Testis (tissue), 3 donors: ENCODE results near the gene CDH23. TPM values are rescaled to one million over a fixed set of nuclear protein-coding genes. Genes with fewer than 3 reads are reported as not detected.
A peak's percentile ranks its signal among the peaks of the same experiment; 100 is the strongest.

Experiments used
- DNase-seq: peaks from one replicate; pipeline ENCODE4 v3.0.0-alpha.2; 2019
- H3K27ac ChIP-seq, 2 donors: fragments of 200-600 bp; sonication (generic); one replicate each; pipeline ENCODE4 v1.5.1; 2019
- H3K27me3 ChIP-seq: fragments of 200-600 bp; sonication (generic); one replicate; pipeline ENCODE4 v1.5.1; 2019
- H3K36me3 ChIP-seq: fragments of 200-600 bp; sonication (generic); one replicate; pipeline ENCODE4 v1.5.1; 2017; ENCODE audit warnings: low read depth; ENCODE audit errors: missing control alignments
- H3K4me1 ChIP-seq: fragments of 200-600 bp; sonication (generic); one replicate; pipeline ENCODE4 v1.5.1; 2019
- H3K4me3 ChIP-seq, 2 donors: fragments of 200-600 bp; sonication (generic); one replicate each; pipeline ENCODE4 v1.5.1; 2017 to 2019
- H3K9me3 ChIP-seq: fragments of 200-600 bp; sonication (generic); one replicate; pipeline ENCODE4 v1.5.1; 2017
- POLR2A ChIP-seq: fragments of 450-650 bp; IDR thresholded peaks from one replicate; pipeline ENCODE4 v1.6.1; 2017; ENCODE audit warnings: antibody characterized with exemption, mild to moderate bottlenecking, moderate library complexity
- WGBS, 2 donors: methylation state at CpG; one replicate each; pipeline ENCODE4 v1.1.5; 2018; 5-methylcytosine and 5-hydroxymethylcytosine counted together
- intact Hi-C: fragments of 100-400 bp; cut with DNase I; formaldehyde crosslinking; loops from one replicate; pipeline ENCODE4 v1.15.1; 2023; ENCODE audit warnings: low total_unique reads
- polyA plus RNA-seq: library from polyadenylated mRNA; stranded (reverse); fragments of 350-450 nt; fragmentation: Illumina TruSeq; extraction: RNeasy Lipid Tissue Mini Kit (QIAGEN cat#74804); gene quantifications from one replicate; pipeline ENCODE4 v1.2.3, GENCODE V29; 2014; ENCODE audit warnings: low read depth, low replicate concordance; ENCODE audit not compliant: insufficient read depth
- total RNA-seq, 2 donors: library from RNA; depleted of rRNA; stranded (reverse); fragments of >200 nt; gene quantifications; one replicate each; pipeline ENCODE4 v1.2.3, GENCODE V29; 2016
- TF ChIP-seq, protein P1 (sequence below), 3 experiments: fragments of 450-650 bp in 2 of 3; fragments of 200-600 bp in 1 of 3; sonication (generic) in 1 of 3; IDR thresholded peaks; one replicate each; pipeline ENCODE4 v1.5.1; 2016 to 2019; ENCODE audit warnings: antibody characterized with exemption in 3 of 3, mild to moderate bottlenecking in 2 of 3, moderate library complexity in 1 of 3

CDH23 gene
- total and polyA plus RNA-seq, 3 donors from 2014 or later, result 29.8 to 125 (median 81.7) TPM

DNA sequence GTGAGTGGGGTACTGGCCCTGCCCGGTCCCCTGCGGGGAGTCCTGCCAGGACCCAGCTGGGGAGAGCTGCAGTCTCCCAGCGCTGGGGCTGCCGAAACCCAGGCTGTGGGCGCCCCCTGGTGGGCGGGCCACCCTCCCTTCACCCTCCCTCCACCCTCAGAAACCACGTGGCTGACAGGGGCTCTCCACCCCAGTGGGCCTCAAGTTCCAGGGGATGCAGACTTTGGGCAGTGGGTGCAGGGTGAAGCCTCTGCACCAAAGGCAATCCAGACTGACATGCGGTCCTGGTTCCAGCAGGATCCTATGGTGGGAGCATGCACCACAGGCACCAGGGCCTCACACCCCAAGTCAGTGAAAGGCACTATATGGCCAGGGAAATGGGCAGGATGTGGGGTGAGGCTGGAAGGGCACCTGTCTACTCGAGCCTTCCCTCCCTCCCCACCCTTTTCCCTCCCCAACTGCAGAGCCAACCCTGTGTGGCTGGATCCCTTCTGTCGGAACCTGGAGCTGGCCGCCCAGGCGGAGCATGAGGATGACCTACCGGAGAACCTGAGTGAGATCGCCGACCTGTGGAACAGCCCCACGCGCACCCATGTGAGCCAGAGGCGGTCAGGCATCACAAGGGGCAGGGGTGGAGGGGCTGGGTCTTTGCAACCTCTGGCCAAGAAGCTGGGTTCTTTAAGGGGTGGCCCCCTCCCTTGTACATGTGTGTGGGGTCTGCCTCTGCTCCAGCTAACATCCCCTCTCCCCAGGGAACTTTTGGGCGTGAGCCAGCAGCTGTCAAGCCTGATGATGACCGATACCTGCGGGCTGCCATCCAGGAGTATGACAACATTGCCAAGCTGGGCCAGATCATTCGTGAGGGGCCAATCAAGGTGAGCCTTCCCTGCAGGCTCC is 415.5 kb downstream of the CDH23 start:
- no peaks in the 10 kb centered on the region for H3K36me3 ChIP-seq
- H3K9me3 ChIP-seq, result no peaks in the 10 kb centered on the region
- no peaks in the 10 kb centered on the region for H3K4me1 ChIP-seq
- H3K4me3 ChIP-seq, result no peak overlapping the region
- H3K27me3 ChIP-seq, result no peaks in the 10 kb centered on the region
- intact Hi-C loops, result loop anchor here (10.0 kb wide), 1 partner anchor 417 kb away; the partner anchor contains the start of gene CDH23
- peak; percentile 55 for DNase-seq
- TF ChIP-seq, protein P1, sequence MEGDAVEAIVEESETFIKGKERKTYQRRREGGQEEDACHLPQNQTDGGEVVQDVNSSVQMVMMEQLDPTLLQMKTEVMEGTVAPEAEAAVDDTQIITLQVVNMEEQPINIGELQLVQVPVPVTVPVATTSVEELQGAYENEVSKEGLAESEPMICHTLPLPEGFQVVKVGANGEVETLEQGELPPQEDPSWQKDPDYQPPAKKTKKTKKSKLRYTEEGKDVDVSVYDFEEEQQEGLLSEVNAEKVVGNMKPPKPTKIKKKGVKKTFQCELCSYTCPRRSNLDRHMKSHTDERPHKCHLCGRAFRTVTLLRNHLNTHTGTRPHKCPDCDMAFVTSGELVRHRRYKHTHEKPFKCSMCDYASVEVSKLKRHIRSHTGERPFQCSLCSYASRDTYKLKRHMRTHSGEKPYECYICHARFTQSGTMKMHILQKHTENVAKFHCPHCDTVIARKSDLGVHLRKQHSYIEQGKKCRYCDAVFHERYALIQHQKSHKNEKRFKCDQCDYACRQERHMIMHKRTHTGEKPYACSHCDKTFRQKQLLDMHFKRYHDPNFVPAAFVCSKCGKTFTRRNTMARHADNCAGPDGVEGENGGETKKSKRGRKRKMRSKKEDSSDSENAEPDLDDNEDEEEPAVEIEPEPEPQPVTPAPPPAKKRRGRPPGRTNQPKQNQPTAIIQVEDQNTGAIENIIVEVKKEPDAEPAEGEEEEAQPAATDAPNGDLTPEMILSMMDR (IDR thresholded peaks at IDR 0.05), result peak; percentile 71 to 74 (median 73)
- TF ChIP-seq POLR2A, result no peak
- 55 to 69% methylated on average over 15 to 21 of the region's 22 CpGs for WGBS, 2 donors
- no peak overlapping the region for H3K27ac ChIP-seq

DNA sequence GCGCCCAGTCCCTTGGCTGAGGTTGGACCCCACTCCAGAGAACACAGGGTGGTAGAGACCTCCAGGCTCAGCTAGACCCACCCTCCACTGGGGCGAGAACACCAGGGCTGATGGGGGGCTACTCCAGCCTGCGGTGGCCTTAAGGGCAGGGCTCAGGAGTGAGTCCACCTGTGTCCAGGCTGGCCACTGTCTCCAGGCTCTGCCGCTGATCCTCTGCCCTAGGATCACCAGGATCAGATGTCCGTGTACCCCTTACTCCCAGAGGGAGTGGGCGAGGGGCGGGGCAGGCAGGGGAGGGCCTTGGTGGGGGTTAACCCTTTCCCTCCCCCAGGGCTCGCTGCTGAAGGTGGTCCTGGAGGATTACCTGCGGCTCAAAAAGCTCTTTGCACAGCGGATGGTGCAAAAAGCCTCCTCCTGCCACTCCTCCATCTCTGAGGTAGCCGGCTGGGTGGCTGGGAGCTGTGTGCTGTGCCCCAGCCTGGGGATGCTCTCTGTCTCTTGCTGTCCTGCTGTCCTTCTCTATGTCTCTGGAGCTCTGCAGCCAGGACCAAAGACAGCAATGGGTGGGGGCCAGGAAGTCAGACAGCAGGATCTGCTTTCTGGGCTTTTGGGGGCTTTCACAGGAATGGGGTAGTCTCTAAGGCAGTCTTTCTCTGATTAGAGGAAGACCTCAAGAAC is 416.3 kb downstream of the CDH23 start:
- no peaks in the 10 kb centered on the region for H3K9me3 ChIP-seq
- H3K27ac ChIP-seq, result no peak overlapping the region
- 55 to 74% methylated on average over 9 to 10 of the region's 11 CpGs for WGBS, 2 donors
- intact Hi-C loops, result loop anchor here (10.0 kb wide), 1 partner anchor 418 kb away; the partner anchor contains the start of gene CDH23
- H3K4me3 ChIP-seq, result no peak overlapping the region
- no peaks in the 10 kb centered on the region for H3K27me3 ChIP-seq
- H3K4me1 ChIP-seq, result peaks cover 5% of the 10 kb centered on the region
- H3K36me3 ChIP-seq, result no peaks in the 10 kb centered on the region
- DNase-seq, result no peak
- TF ChIP-seq POLR2A, result no peak
- TF ChIP-seq, protein P1 (IDR thresholded peaks at IDR 0.05), result no peak

DNA sequence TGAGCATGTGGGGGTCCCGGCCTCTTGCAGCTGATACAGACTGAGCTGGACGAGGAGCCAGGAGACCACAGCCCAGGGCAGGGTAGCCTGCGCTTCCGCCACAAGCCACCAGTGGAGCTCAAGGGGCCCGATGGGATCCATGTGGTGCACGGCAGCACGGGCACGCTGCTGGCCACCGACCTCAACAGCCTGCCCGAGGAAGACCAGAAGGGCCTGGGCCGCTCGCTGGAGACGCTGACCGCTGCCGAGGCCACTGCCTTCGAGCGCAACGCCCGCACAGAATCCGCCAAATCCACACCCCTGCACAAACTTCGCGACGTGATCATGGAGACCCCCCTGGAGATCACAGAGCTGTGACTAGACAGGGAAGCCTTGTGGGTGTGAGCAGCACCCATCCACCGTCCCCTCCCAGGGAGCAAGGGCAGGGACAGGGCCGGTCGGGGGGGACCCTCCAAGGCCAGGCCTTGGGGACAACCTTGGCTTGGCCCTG is 418.2 kb downstream of the CDH23 start:
- WGBS, 2 donors, result 79 to 92% methylated on average over 5 to 26 of the region's 26 CpGs
- intact Hi-C loops, result loop anchor here (10.0 kb wide), 1 partner anchor 420 kb away; the partner anchor contains the start of gene CDH23
- no peak for DNase-seq
- no peak overlapping the region for H3K4me3 ChIP-seq
- TF ChIP-seq POLR2A, result no peak
- TF ChIP-seq, protein P1 (IDR thresholded peaks at IDR 0.05), result peak in 1 of 3 experiments; percentile 11
- no peaks in the 10 kb centered on the region for H3K36me3 ChIP-seq
- peaks cover 9% of the 10 kb centered on the region for H3K4me1 ChIP-seq
- no peak overlapping the region for H3K27ac ChIP-seq
- no peaks in the 10 kb centered on the region for H3K27me3 ChIP-seq
- H3K9me3 ChIP-seq, result no peaks in the 10 kb centered on the region

DNA sequence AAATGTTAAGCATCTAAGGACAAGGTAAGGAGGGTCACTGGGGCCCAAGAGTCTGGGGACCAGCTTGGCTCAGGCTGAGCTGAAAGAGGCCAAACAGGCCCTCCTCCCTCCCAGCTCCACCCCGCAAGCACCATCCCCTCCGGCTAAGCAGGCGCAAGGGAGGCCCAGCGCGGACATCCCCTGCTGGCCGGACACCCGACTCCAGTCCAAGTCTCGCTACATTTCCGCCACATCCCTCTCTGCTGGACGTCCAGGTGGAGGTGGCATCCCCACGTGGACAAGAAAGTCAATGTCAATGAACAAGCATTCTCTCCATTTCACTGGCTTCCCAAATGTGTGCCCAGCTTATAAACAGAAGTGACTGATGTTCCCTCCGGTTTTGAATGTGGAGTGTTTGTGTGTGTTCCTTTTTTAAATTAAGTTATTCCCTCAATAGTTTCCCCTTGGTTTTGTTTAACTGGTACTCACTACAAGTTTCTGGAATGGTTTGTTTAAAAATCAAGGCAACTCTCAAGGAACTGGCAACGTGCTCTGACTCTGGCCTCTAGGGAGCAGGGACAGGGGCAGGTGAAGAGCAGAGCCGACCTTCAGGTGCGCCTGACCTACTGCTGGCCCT is 418.9 kb downstream of the CDH23 start:
- TF ChIP-seq, protein P1 (IDR thresholded peaks at IDR 0.05), result no peak
- TF ChIP-seq POLR2A, result no peak
- Histone ChIP-seq H3K27me3 (no peaks in the 10 kb centered on the region), H3K4me3 (no peak overlapping the region), H3K27ac (no peak overlapping the region), H3K36me3 (no peaks in the 10 kb centered on the region), H3K4me1 (peaks cover 9% of the 10 kb centered on the region), H3K9me3 (no peaks in the 10 kb centered on the region)
- no peak for DNase-seq
- 81 to 86% methylated on average over 14 to 15 of the region's 15 CpGs for WGBS, 2 donors
- intact Hi-C loops, result loop anchor here (10.0 kb wide), 1 partner anchor 421 kb away; the partner anchor contains the start of gene CDH23
